ENCODE measurements around the gene PEX7.

- no peak for TF ChIP-seq FOXP2 (optimal IDR thresholded peaks at IDR 0.05; ENCODE audit: control extremely low read depth, extremely low read length, insufficient read depth)
- TF ChIP-seq POLR2AphosphoS5 (IDR thresholded peaks at IDR 0.05; ENCODE audit: borderline replicate concordance, low read depth, low read length), result no peak
These were observed 802 bp downstream of the PEX7 start for GRCh38 chr6:136823128-136823660.

Measured in SK-N-MC (cell line).